Measurements from ENCODE around the gene STYXL2.

STYXL2 gene

DNA sequence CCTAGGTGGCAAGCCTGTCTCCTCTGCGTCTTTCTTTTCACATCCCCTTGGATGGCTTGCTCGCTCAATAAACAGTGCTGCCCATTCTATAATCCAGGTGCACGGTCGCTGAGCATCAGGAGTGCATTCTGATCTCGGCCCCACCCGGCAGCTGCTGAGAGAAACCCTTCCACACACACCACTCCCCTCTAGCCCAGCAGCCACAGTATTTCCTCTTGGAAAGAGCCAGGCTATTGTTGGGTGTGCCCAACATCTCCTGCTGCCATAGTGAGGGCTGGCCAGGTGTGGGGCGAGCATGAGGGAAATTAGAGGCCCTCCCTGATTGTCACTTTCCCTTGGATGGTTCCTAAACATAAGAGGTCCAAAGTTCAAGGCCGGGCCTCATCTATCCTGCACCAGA lies 28.4 kb upstream of the STYXL2 start:
- no peaks in the 10 kb centered on the region for H3K36me3 Mint-ChIP-seq (ENCODE audit: insufficient read depth)
- H3K27ac Mint-ChIP-seq: no peak overlapping the region
- no peaks in the 10 kb centered on the region for H3K9me3 Mint-ChIP-seq
- DNase-seq: no peak
- no peaks in the 10 kb centered on the region for H3K4me1 Mint-ChIP-seq (ENCODE audit: low read depth in 2 of 2)
- ATAC-seq (replicated peaks): no peak
- H3K27me3 Mint-ChIP-seq: no peaks in the 10 kb centered on the region
- no peak overlapping the region for H3K4me3 Mint-ChIP-seq

DNA sequence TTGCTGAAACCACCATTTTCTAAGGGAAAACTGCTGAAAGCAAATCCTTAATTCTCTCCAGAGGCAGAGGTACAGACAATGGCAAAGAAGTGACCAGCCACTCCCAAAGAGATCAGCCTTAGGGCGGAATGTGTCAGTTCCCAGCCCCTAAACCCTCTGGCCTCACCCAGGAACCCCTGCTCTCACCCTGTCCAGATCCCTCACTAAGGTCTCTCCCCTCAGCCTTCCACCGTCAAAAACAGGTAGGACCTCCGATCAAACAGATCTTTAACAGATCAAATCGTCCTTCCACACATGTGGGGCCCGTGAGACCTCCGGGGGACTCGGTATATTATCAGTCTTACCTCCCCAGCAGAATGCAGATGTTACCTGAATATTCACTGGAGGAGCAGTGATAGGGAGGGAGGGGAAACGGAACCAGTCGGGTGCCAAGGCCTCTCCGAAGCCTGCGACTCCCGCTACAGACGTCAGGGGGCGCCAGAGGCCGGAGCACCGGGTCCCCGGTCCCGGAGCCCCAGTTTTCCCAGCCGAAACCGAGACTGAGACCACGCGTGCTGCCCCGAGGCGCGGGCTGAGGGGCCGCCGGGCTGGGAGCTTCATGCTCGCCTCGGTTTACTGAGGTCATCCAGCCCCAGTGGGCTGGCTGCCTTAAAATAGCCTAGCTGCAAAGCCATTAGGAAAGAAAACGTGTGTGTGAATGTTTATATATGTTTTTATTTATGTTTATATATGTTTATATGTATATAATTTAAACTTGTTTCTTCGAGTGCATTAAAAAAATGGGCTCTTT lies 27.3 kb upstream of the STYXL2 start:
- H3K27me3 Mint-ChIP-seq: no peaks in the 10 kb centered on the region
- peak; percentile 80 to 83 (median 81) for DNase-seq
- H3K4me3 Mint-ChIP-seq: peak overlapping the region in 1 of 2 donors; percentile 31
- H3K27ac Mint-ChIP-seq: no peak overlapping the region
- no peaks in the 10 kb centered on the region for H3K9me3 Mint-ChIP-seq
- ATAC-seq (replicated peaks): peak; percentile 97
- no peaks in the 10 kb centered on the region for H3K4me1 Mint-ChIP-seq (ENCODE audit: low read depth in 2 of 2)
- H3K36me3 Mint-ChIP-seq (ENCODE audit: insufficient read depth): no peaks in the 10 kb centered on the region

DNA sequence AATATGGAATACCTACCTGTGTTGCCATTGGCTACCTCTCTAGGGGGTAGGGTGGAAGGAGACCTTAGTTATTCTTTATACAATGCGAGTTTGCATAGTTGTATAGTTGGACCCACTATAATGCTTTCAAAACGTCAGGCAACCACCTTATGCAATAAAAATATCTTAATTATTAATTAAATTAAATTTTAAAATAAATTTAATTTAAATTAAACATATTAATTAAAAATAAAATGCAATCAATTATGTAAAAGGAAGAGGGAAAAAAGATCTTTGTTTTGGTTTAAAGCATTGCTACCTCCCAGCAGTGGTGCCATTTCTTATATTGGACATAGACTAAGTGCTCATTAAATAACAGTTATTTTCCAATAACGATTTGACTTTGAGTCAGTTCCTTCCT lies 26.0 kb upstream of the STYXL2 start:
- Mint-ChIP-seq H3K27ac (no peak overlapping the region), H3K36me3 (ENCODE audit: insufficient read depth) (no peaks in the 10 kb centered on the region), H3K4me1 (ENCODE audit: low read depth in 2 of 2) (no peaks in the 10 kb centered on the region), H3K27me3 (no peaks in the 10 kb centered on the region), H3K9me3 (no peaks in the 10 kb centered on the region), H3K4me3 (no peak overlapping the region)
- DNase-seq (no peak), ATAC-seq (replicated peaks) (no peak)

DNA sequence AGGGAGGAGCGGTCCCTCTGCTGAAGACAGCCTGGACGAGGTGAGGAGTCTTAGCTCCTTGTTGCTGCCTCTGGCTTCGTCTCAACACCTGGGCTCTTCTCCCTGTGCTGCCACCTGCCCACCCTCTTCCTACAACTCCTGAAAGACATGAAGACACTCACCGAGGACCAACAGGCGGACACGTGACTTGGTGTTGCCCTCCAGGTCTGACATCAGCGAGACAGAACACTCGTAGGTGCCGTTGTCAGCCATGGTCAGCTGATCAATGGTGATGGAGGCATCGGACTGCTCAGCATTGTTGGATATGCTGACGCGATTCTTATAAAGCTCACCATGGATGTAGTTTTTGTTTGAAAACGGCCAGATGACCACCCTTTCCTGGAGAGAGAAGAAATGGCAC lies 25.1 kb upstream of the STYXL2 start:
- Mint-ChIP-seq H3K9me3 (no peaks in the 10 kb centered on the region), H3K36me3 (ENCODE audit: insufficient read depth) (no peaks in the 10 kb centered on the region), H3K27me3 (no peaks in the 10 kb centered on the region), H3K4me1 (ENCODE audit: low read depth in 2 of 2) (no peaks in the 10 kb centered on the region), H3K27ac (no peak overlapping the region), H3K4me3 (no peak overlapping the region)
- ATAC-seq (replicated peaks) (no peak), DNase-seq (no peak)

DNA sequence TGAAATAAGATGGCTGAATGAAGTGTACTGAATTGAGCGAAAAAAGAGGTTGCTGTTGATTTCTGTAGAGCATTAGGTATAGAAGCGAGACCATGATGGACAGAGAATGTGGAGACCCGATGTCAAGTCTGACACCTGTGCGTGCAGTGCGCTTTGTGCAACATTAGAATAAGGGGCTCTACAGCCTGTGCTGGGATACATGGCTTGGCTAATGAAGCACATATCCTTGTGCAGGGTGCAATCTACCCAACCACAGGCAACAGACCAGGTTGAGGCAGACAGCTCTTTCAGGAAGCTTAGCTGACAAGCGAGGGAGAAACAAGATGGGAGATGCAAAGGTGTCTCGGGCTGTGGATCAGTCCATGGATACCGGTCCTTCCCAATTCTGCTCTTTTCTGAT lies 22.6 kb upstream of the STYXL2 start:
- peaks cover 2% of the 10 kb centered on the region for H3K36me3 Mint-ChIP-seq (ENCODE audit: insufficient read depth)
- H3K9me3 Mint-ChIP-seq: no peaks in the 10 kb centered on the region
- H3K4me1 Mint-ChIP-seq (ENCODE audit: low read depth in 2 of 2): peaks cover 15 to 17% of the 10 kb centered on the region in 2 donors
- no peak overlapping the region for H3K27ac Mint-ChIP-seq
- no peak overlapping the region for H3K4me3 Mint-ChIP-seq
- no peaks in the 10 kb centered on the region for H3K27me3 Mint-ChIP-seq
- ATAC-seq (replicated peaks) (no peak), DNase-seq (no peak)

DNA sequence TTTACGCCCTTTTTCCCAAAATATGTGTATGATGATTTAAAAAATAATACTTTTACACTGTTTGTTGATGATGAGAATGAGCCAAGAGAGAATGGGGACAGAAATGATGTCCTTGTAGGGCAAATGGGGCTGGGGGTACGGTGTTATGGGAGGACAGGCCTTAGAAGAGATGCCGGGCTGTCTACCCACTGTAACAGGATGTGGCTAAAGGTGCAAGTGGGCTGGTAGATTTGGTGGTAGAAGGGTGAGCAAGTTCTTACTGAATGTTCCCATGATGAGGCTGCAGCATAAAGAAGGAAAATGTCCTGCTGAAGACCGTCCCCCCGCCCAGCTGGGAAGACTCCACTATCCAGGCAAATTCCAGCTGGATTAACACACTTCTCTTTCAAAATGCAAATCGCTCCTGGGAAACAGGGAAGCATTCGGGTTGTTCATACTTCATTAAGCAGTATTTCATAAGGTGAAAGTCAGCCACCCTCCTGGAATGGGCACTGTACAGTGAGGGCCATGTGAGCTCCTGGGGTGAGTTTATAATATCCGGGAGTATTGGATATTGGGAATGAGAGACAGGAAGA lies 17.7 kb upstream of the STYXL2 start:
- Mint-ChIP-seq H3K4me1 (ENCODE audit: low read depth in 2 of 2) (peaks cover 31 to 38% of the 10 kb centered on the region in 2 donors), H3K27me3 (no peaks in the 10 kb centered on the region), H3K27ac (peak overlapping the region; percentile 56 to 92), H3K9me3 (no peaks in the 10 kb centered on the region), H3K36me3 (ENCODE audit: insufficient read depth) (peaks cover 2% of the 10 kb centered on the region), H3K4me3 (peak overlapping the region; percentile 70 to 75)
- peak; percentile 78 for ATAC-seq (replicated peaks)
- peak in 2 of 3 experiments; percentile 4 to 7 for DNase-seq

DNA sequence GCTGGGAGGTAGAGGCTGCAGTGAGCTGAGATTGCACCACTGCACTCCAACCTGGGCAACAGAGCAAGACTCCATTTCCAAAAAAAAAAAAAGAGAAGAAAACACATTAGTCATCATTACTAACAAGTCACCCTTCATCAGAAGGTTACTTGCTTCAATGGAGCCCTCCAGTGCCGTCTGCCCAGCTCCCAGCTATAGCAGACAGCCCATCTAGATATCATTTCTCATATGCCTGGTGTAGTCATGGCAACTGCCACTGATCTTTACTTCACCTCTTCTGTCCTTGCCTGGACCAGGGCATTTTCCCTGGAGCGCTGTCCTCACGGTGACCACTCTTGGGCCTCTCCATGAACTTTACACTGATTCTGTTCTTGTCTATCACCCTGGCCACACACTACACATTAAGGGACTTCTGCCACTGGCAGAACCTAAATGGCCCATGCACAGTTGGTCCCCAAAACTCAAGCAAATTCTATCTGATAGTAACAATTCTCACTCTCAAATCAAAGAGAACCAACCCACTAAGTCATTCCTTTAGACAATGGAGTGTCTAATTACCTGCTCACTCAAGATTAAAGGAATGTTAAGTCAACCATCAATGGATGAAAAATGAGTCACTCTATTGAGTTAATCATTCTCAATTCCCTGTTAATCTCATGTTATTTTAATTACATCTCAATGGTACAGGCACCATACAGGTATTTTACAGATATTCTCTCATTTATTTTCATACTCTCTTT lies 16.6 kb upstream of the STYXL2 start:
- ATAC-seq (replicated peaks) (no peak), DNase-seq (no peak)
- H3K4me3 Mint-ChIP-seq: peak overlapping the region; percentile 70 to 75

DNA sequence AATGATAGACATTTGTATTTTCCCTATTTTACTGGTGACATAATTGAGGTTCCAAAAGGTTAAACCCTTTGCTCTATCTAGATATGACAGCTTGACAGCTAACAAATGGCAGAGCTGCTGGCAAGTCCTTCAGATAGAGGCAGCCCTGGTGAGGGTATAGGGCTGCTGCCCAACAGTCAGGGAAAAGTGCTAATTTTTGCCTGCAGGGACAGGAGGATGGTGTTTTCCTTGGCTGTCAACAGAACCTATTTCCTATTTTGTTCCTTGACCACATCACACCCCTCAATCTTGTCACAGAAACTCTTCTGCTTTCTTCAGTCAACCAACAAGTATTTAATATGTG lies 16.0 kb upstream of the STYXL2 start:
- ATAC-seq (replicated peaks): no peak
- Mint-ChIP-seq H3K4me3 (peak overlapping the region in 1 of 2 donors; percentile 75), H3K4me1 (ENCODE audit: low read depth in 2 of 2) (peaks cover 31 to 41% of the 10 kb centered on the region in 2 donors), H3K27me3 (no peaks in the 10 kb centered on the region), H3K9me3 (no peaks in the 10 kb centered on the region), H3K27ac (peak overlapping the region; percentile 20 to 92), H3K36me3 (ENCODE audit: insufficient read depth) (peaks cover 2% of the 10 kb centered on the region)
- no peak for DNase-seq

More for the DNA sequence above, 16.6 kb upstream of the STYXL2 start:
- no peaks in the 10 kb centered on the region for H3K27me3 Mint-ChIP-seq
- H3K27ac Mint-ChIP-seq: peak overlapping the region; percentile 56 to 92
- H3K36me3 Mint-ChIP-seq (ENCODE audit: insufficient read depth): peaks cover 2% of the 10 kb centered on the region
- H3K9me3 Mint-ChIP-seq: no peaks in the 10 kb centered on the region
- peaks cover 31 to 40% of the 10 kb centered on the region in 2 donors for H3K4me1 Mint-ChIP-seq (ENCODE audit: low read depth in 2 of 2)

DNA sequence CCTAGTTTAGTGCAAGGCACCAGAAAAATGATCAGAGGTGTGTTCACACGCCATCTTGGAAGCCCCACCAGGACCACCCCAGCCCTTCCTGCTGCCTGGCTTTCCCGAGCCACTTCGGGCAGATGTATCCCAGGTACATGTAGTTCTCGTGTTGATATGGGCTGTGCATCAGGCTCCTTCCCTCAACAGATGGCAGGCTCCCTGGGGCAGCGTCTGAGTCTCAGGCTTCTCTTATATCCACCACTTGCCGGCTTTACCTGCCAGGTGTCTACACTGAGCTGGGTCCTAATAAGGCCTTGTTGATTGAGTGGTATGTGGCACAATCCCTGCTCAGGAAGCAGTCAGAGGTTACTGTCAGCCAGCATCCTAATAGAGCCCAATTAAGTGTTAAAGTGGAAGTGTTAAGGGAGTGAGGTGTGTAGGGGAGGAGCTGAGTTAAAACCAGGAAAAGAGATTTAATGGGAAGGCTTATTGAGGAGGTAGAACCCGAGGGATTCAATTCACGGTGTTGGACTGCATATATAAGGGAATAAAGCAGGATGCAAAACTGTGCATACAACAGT lies 12.2 kb upstream of the STYXL2 start:
- Mint-ChIP-seq H3K27ac (peak overlapping the region in 1 of 2 donors; percentile 75), H3K4me1 (ENCODE audit: low read depth in 2 of 2) (peaks cover 11 to 24% of the 10 kb centered on the region in 2 donors), H3K4me3 (no peak overlapping the region), H3K27me3 (no peaks in the 10 kb centered on the region), H3K36me3 (ENCODE audit: insufficient read depth) (no peaks in the 10 kb centered on the region), H3K9me3 (no peaks in the 10 kb centered on the region)
- ATAC-seq (replicated peaks): no peak
- DNase-seq: no peak

DNA sequence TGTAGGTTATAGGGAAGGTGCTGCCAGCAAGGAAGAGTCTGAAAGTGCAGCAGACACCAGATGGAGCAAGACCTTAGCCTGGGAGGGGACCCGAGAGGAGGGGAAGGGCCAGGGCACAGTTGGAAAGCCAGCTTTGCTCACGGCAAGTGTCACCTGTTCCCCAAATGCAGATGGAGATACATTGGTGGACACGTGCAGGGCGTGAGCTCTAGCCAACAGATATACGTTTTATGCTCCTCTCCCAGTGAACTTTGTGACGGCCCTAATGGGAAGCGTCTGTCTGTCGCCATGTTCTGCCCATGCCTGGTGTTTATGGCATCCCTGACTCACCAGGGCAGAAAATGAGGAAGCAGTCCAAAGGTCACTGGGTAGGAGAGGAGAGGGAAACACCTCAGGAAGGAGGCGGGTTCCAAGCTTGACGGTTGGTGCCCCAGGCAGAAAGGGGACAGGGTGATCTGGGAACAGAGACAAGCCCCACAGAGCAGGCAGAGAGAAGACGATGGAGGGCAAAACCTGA lies 11.3 kb upstream of the STYXL2 start:
- H3K4me1 Mint-ChIP-seq (ENCODE audit: low read depth in 2 of 2): peaks cover 7 to 16% of the 10 kb centered on the region in 2 donors
- H3K36me3 Mint-ChIP-seq (ENCODE audit: insufficient read depth): no peaks in the 10 kb centered on the region
- no peaks in the 10 kb centered on the region for H3K27me3 Mint-ChIP-seq
- DNase-seq (no peak), ATAC-seq (replicated peaks) (no peak)
- no peaks in the 10 kb centered on the region for H3K9me3 Mint-ChIP-seq
- H3K27ac Mint-ChIP-seq: peak overlapping the region in 1 of 2 donors; percentile 75
- H3K4me3 Mint-ChIP-seq: no peak overlapping the region

DNA sequence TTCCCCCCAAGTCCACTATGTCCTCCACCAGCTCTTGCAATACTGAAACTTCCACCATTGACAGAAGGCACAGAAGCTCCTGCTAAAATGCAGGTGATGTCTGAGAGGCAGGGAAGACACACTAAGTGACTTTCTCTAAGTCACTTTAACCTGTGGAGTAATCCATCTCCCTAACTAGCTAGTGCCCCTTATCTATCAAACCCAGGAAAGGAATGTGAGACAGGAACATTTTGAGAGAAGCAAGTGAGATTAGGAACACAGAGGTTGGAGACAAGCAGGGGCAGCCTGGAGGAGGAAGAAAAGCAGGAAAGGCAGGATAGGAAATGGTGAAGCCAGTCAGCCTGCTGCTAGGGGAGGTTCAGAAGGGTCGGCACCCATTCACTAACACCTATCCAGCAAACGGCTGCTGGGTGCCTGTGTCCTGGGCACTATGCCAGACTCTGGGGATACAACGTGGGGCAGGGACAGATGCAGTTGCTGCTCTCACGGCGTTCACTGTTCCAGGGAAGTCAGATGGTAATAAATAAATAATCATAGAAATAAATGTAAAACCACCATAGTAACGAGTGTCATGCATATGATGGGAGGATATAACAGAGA lies 10.7 kb upstream of the STYXL2 start:
- Mint-ChIP-seq H3K4me3 (no peak overlapping the region), H3K27ac (no peak overlapping the region)

DNA sequence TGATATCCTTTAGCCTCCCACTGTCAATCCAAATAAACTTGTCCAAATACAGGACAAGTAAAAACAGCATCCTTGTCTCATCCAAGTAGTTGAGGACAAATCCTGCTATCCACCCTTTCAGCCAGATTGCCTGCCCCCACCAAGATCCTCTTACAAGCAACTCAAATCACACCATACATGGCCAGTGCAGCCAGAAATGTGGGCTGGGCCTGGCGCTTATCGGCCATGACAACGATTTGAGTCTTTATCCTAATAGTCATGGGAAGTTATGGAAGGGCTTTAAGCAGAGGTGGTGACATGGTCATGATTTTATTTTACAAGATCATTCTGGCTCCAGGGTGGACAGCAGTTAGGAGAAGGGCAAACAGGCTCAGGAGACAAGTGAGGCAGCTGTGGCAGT lies 10.0 kb upstream of the STYXL2 start:
- no peak overlapping the region for H3K27ac Mint-ChIP-seq
- peaks cover 0 to 9% of the 10 kb centered on the region in 2 donors for H3K4me1 Mint-ChIP-seq (ENCODE audit: low read depth in 2 of 2)
- H3K27me3 Mint-ChIP-seq: no peaks in the 10 kb centered on the region
- H3K36me3 Mint-ChIP-seq (ENCODE audit: insufficient read depth): no peaks in the 10 kb centered on the region
- DNase-seq: no peak
- ATAC-seq (replicated peaks): no peak
- no peak overlapping the region for H3K4me3 Mint-ChIP-seq
- H3K9me3 Mint-ChIP-seq: no peaks in the 10 kb centered on the region

More for the DNA sequence above, 10.7 kb upstream of the STYXL2 start:
- H3K4me1 Mint-ChIP-seq (ENCODE audit: low read depth in 2 of 2): peaks cover 4 to 11% of the 10 kb centered on the region in 2 donors
- H3K36me3 Mint-ChIP-seq (ENCODE audit: insufficient read depth): no peaks in the 10 kb centered on the region
- no peaks in the 10 kb centered on the region for H3K9me3 Mint-ChIP-seq
- H3K27me3 Mint-ChIP-seq: no peaks in the 10 kb centered on the region
- ATAC-seq (replicated peaks) (no peak), DNase-seq (no peak)

DNA sequence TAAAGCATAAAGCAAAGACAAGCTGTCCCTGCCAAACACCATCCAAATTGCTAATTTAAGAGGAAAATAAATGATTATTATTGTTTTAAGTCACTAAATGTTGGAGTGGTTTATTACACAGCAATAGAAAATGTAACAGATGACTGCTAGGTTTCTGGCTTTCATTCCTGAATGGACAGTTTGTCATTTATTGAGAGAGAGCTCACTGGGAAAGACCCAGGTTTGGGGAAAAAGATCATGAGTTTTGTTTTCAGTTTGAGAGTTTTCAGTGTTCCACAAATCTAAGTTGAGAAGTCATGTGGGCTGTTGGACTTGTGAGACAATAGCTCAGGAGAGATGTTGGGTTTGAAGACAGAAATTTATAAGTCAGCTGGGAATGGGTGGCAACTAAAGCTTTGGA lies 9.1 kb upstream of the STYXL2 start:
- H3K36me3 Mint-ChIP-seq (ENCODE audit: insufficient read depth): peaks cover under 1% of the 10 kb centered on the region
- no peaks in the 10 kb centered on the region for H3K27me3 Mint-ChIP-seq
- DNase-seq (no peak), ATAC-seq (replicated peaks) (no peak)
- peaks cover 8 to 15% of the 10 kb centered on the region in 2 donors for H3K4me1 Mint-ChIP-seq (ENCODE audit: low read depth in 2 of 2)
- no peak overlapping the region for H3K27ac Mint-ChIP-seq
- no peaks in the 10 kb centered on the region for H3K9me3 Mint-ChIP-seq
- no peak overlapping the region for H3K4me3 Mint-ChIP-seq

Measured in effector memory CD8-positive, alpha-beta T cell (primary cell).